ENCODE data around the gene CUEDC1. TPM values are rescaled to one million over a fixed set of nuclear protein-coding genes. Genes with fewer than 3 reads are reported as not detected.

CUEDC1 gene
- total and polyA plus RNA-seq, 9 of the 15 experiments (the other 6 are each of a cell fraction or from before 2014, with no cell fraction given), result 0.20 to 4.1 (median 1.6) TPM; not detected in 1

DNA sequence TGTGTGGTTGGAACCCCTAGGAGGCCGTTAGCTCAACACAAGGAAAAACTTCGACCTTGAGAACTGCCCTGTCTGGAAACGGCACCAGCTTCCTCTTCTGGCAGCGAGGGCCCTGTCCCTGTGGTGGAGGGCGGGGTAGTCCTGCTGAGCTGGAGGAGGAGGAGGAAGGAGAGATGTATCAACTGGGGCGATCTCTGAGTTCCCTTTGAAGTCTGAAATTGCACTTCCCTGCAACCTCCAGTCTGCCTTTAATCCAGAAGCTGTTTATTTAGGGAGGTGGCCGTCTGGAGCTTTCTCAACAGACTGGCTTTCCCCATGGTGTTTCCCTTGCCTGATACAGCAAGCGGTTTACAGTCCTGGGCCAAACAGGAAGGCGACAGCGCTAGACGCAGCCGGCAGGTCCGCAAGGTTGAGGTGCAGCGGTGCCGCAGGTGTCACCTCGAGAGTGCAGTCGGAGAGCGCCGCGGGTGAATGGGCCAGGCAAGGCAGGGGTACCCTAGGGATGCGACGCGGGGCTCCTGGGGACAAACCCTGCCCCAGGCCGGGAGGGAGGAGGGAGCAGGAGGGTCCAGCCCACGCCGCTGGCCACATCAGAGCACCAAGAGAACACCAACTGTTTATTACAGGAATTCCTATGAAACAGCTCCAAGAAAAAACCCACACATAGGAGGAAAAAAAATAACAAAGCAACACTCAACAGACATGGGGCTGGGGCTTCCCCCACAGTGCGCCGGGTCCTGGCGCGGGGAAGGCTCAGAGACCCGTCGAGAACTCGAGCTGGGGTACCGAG lies 94.0 kb downstream of the CUEDC1 start:
- ATAC-seq, result peak; percentile 74
- 26% methylated on average over 26 of the region's 34 CpGs for WGBS (ENCODE audit: insufficient coverage, low coverage, missing lambda C conversion rate)
- no peak overlapping the region for H3K27ac ChIP-seq (ENCODE audit: extremely low read depth, low read depth, low read length)
- no peak for TF ChIP-seq ZC3H4 (CRISPR knock-in tag; IDR thresholded peaks at IDR 0.05; ENCODE audit: borderline replicate concordance)
- no peak for TF ChIP-seq HDGF (IDR thresholded peaks at IDR 0.05)
- TF ChIP-seq POLR2A (conservative IDR thresholded peaks at IDR 0.05), result no peak
- peak; percentile 48; the same call in 1 of the 2 replicates for TF ChIP-seq SMARCE1 (IDR thresholded peaks at IDR 0.05)
- TF ChIP-seq, protein P1, sequence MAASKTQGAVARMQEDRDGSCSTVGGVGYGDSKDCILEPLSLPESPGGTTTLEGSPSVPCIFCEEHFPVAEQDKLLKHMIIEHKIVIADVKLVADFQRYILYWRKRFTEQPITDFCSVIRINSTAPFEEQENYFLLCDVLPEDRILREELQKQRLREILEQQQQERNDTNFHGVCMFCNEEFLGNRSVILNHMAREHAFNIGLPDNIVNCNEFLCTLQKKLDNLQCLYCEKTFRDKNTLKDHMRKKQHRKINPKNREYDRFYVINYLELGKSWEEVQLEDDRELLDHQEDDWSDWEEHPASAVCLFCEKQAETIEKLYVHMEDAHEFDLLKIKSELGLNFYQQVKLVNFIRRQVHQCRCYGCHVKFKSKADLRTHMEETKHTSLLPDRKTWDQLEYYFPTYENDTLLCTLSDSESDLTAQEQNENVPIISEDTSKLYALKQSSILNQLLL (CRISPR knock-in tag; IDR thresholded peaks at IDR 0.05; ENCODE audit: borderline replicate concordance), result no peak
- TF ChIP-seq ZNF766 (CRISPR knock-in tag; conservative IDR thresholded peaks at IDR 0.05), result no peak
- no peak for TF ChIP-seq ZNF3 (CRISPR knock-in tag; IDR thresholded peaks at IDR 0.05)
- TF ChIP-seq HMGN3 (IDR thresholded peaks at IDR 0.05; ENCODE audit: borderline replicate concordance, extremely low read depth, insufficient read length, low read depth, low read length), result no peak
- no peak for TF ChIP-seq ELF1 (tag; IDR thresholded peaks at IDR 0.05)
- TF ChIP-seq ZNF224 (CRISPR knock-in tag; IDR thresholded peaks at IDR 0.05), result no peak
- no peak for TF ChIP-seq TAL1 (IDR thresholded peaks at IDR 0.05)
- TF ChIP-seq ZSCAN32 (CRISPR knock-in tag; IDR thresholded peaks at IDR 0.05), result no peak
- TF ChIP-seq HNRNPUL1 (IDR thresholded peaks at IDR 0.05; ENCODE audit: low read length), result no peak
- TF ChIP-seq SP1 (CRISPR knock-in tag; IDR thresholded peaks at IDR 0.05), result 0 out of 2 replicates have a peak, but pooled peaks have one; percentile 22
- no peak for TF ChIP-seq STAT5A (IDR thresholded peaks at IDR 0.05; ENCODE audit: borderline replicate concordance, low read length)
- 0 out of 2 replicates have a peak, but pooled peaks have one; percentile 14 for TF ChIP-seq ETV1 (tag; conservative IDR thresholded peaks at IDR 0.05; ENCODE audit: low read depth)
- TF ChIP-seq SPI1 (IDR thresholded peaks at IDR 0.05; ENCODE audit: borderline replicate concordance, low read depth, low read length), result peak; percentile 64; the same call in 1 of the 2 replicates
- TF ChIP-seq MTA1 (IDR thresholded peaks at IDR 0.05; ENCODE audit: borderline replicate concordance), result no peak
- TF ChIP-seq, protein P2, sequence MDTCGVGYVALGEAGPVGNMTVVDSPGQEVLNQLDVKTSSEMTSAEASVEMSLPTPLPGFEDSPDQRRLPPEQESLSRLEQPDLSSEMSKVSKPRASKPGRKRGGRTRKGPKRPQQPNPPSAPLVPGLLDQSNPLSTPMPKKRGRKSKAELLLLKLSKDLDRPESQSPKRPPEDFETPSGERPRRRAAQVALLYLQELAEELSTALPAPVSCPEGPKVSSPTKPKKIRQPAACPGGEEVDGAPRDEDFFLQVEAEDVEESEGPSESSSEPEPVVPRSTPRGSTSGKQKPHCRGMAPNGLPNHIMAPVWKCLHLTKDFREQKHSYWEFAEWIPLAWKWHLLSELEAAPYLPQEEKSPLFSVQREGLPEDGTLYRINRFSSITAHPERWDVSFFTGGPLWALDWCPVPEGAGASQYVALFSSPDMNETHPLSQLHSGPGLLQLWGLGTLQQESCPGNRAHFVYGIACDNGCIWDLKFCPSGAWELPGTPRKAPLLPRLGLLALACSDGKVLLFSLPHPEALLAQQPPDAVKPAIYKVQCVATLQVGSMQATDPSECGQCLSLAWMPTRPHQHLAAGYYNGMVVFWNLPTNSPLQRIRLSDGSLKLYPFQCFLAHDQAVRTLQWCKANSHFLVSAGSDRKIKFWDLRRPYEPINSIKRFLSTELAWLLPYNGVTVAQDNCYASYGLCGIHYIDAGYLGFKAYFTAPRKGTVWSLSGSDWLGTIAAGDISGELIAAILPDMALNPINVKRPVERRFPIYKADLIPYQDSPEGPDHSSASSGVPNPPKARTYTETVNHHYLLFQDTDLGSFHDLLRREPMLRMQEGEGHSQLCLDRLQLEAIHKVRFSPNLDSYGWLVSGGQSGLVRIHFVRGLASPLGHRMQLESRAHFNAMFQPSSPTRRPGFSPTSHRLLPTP (IDR thresholded peaks at IDR 0.05; ENCODE audit: borderline replicate concordance, extremely low read depth, insufficient read length), result no peak
- TF ChIP-seq RNF2 (IDR thresholded peaks at IDR 0.05), result no peak
- TF ChIP-seq IRF2 (CRISPR knock-in tag; IDR thresholded peaks at IDR 0.05), result no peak

More for the DNA sequence above, 94.0 kb downstream of the CUEDC1 start:
- ChIA-PET CTCF (ENCODE audit: low intra/inter-chr PET ratio) (no interaction called here), POLR2A (interaction anchor here (0.6 to 2.5 kb wide), 7 partner anchors 10 to 296 kb away, joined by 3 to 8 read pairs (median 4); no protein-coding TSS in a partner anchor)
- Histone ChIP-seq H3K27me3 (ENCODE audit: control insufficient read depth in 2 of 2, insufficient read depth in 2 of 2, low read length in 2 of 2) (peaks cover 0 to 8% of the 10 kb centered on the region in 2 experiments; a peak in 1 of 5 replicates), H2AFZ (ENCODE audit: low read depth, low read length) (peak overlapping the region; percentile 79), H3K9ac (ENCODE audit: insufficient read depth in 1 of 2, low read depth in 2 of 2, low read length in 2 of 2) (peak overlapping the region in 1 of 2 experiments; percentile 75; a peak in 1 of 4 replicates), H4K20me1 (replicated peaks; ENCODE audit: control insufficient read depth, insufficient read depth, low read length) (no peaks in the 10 kb centered on the region), H3K4me1 (replicated peaks in 1 of 2; ENCODE audit: control insufficient read depth in 2 of 2, insufficient read depth in 2 of 2, low read length in 2 of 2) (peaks cover 12 to 28% of the 10 kb centered on the region in 2 experiments), H3K9me1 (ENCODE audit: control insufficient read depth, insufficient read depth, low read length) (no peaks in the 10 kb centered on the region), H3K4me2 (ENCODE audit: insufficient read depth, low read length) (peak overlapping the region; percentile 55; the same call in 1 of the 2 replicates), H3K9me3 (replicated peaks; ENCODE audit: control insufficient read depth, insufficient read depth, low read depth, low read length) (no peaks in the 10 kb centered on the region), H3K36me3 (ENCODE audit: control insufficient read depth, insufficient read depth, low read length) (no peaks in the 10 kb centered on the region), H3K79me2 (ENCODE audit: control insufficient read depth, insufficient read depth, low read length) (no peaks in the 10 kb centered on the region), H3K4me3 (no peak overlapping the region)
- intact Hi-C loops (cut with micrococcal nuclease), result no loop called here
- DNase-seq (ENCODE audit: extremely low read depth in 1 of 4, low spot score in 3 of 4), result peak; percentile 58 to 64 (median 62)
- peak; percentile 88 for FAIRE-seq
- in situ Hi-C loops (cut with MboI), result no loop called here
- no TSS peak for BruUV-seq (replicated peaks)
